Measurements from ENCODE around the gene ZNF532. TPM values are rescaled to one million over a fixed set of nuclear protein-coding genes. Genes with fewer than 3 reads are reported as not detected.

Gene ZNF532
- total and polyA plus RNA-seq, 2 donors (not counting 3 experiments of a cell fraction or from before 2014, with no cell fraction given): 42.3 to 70.1 TPM

DNA sequence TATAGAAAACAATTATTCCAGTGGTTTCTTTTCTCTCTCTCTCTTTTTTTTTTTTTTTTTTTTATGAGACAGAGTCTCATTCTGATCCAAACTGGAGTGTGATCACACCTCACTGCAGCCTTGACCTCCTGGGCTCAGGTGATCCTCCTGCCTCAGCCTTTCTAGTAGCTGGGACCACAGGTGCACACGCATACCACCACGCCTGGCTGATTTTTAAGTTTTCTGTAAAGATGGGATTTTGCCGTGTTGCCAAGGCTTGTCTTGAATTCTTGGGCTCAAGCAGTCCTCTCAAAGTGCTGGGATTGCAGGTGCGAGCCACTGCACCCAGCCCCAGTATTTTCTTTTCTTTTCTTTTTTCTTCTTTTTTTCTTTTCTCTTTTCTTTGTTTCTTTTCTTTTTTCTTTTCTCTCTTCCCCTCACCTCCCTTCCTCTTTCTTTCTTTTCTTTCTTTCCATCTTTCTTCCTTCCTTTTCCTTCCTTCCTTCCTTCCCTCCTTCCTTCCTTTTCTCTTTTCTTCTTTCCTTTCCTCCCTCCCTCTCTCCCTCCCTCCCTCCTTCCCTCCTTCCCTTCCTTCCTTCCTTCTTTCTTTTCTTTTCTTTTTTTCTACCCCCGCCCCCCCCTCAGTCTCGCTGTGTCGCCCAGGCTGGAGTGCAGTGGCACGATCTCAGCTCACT, 76.9 kb downstream of the ZNF532 start:
- no peak overlapping the region for H3K4me3 ChIP-seq (replicated peaks in 1 of 3; ENCODE audit: insufficient read depth in 1 of 3, low read depth in 1 of 3, low read length in 3 of 3)
- peaks cover 5 to 9% of the 10 kb centered on the region in 2 experiments for H3K36me3 ChIP-seq (ENCODE audit: control insufficient read depth in 2 of 2, extremely low read depth in 1 of 2, insufficient read depth in 2 of 2, low read length in 2 of 2)
- FAIRE-seq: no peak
- no peaks in the 10 kb centered on the region for H3K9me3 ChIP-seq (replicated peaks; ENCODE audit: control insufficient read depth, insufficient read depth, low read length)
- BruUV-seq (replicated peaks): no TSS peak
- DNase-seq (ENCODE audit: low read depth, low spot score): no peak
- no peak overlapping the region for H3K9ac ChIP-seq (replicated peaks; ENCODE audit: extremely low read depth, insufficient read depth, low read length)
- no peak overlapping the region for H3K4me2 ChIP-seq (ENCODE audit: insufficient read depth, low read length)
- POLR2A ChIA-PET: interaction anchor here (0.7 kb wide), 1 partner anchor 16 kb away, joined by 6 read pairs; no protein-coding TSS in a partner anchor
- H3K27me3 ChIP-seq (ENCODE audit: control insufficient read depth in 2 of 2, insufficient read depth in 2 of 2, low read length in 2 of 2): no peaks in the 10 kb centered on the region
- intact Hi-C loops (cut with micrococcal nuclease) (no loop called here), dilution Hi-C loops (cut with MboI; ENCODE audit: extremely low pct_ligation_motif_present, low sequenced_read_pairs) (no loop called here)
- TF ChIP-seq, protein P1, sequence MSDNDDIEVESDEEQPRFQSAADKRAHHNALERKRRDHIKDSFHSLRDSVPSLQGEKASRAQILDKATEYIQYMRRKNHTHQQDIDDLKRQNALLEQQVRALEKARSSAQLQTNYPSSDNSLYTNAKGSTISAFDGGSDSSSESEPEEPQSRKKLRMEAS (IDR thresholded peaks at IDR 0.05; ENCODE audit: insufficient read depth, insufficient read length): no peak
- TF ChIP-seq FOS (IDR thresholded peaks at IDR 0.05; ENCODE audit: borderline replicate concordance, insufficient read depth, low read length): no peak
- TF ChIP-seq POLR2A (IDR thresholded peaks at IDR 0.05; ENCODE audit: low read depth, low read length): no peak
- no peak for TF ChIP-seq GATA2 (IDR thresholded peaks at IDR 0.05; ENCODE audit: insufficient read depth, insufficient read length, low read depth, low read length)
- no peak for TF ChIP-seq MYC (IDR thresholded peaks at IDR 0.05; ENCODE audit: low read depth, low read length)
- TF ChIP-seq, protein P2, sequence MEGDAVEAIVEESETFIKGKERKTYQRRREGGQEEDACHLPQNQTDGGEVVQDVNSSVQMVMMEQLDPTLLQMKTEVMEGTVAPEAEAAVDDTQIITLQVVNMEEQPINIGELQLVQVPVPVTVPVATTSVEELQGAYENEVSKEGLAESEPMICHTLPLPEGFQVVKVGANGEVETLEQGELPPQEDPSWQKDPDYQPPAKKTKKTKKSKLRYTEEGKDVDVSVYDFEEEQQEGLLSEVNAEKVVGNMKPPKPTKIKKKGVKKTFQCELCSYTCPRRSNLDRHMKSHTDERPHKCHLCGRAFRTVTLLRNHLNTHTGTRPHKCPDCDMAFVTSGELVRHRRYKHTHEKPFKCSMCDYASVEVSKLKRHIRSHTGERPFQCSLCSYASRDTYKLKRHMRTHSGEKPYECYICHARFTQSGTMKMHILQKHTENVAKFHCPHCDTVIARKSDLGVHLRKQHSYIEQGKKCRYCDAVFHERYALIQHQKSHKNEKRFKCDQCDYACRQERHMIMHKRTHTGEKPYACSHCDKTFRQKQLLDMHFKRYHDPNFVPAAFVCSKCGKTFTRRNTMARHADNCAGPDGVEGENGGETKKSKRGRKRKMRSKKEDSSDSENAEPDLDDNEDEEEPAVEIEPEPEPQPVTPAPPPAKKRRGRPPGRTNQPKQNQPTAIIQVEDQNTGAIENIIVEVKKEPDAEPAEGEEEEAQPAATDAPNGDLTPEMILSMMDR (IDR thresholded peaks at IDR 0.05; ENCODE audit: extremely low read depth in 1 of 2, insufficient read depth in 1 of 2, low read depth in 1 of 2, low read length in 2 of 2): no peak
- TF ChIP-seq POLR2AphosphoS5 (IDR thresholded peaks at IDR 0.05; ENCODE audit: insufficient read depth, low read depth, low read length): no peak
- no peak for TF ChIP-seq JUN (IDR thresholded peaks at IDR 0.05; ENCODE audit: borderline replicate concordance, insufficient read depth, insufficient read length, low read depth)
- no peak for TF ChIP-seq EZH2 (IDR thresholded peaks at IDR 0.05; ENCODE audit: borderline replicate concordance, low read depth, low read length, severe bottlenecking)
- H3K27ac ChIP-seq (ENCODE audit: insufficient read depth, low read depth, low read length): no peak overlapping the region
- no peaks in the 10 kb centered on the region for H4K20me1 ChIP-seq (replicated peaks; ENCODE audit: control insufficient read depth, extremely low read depth, insufficient read depth, low read length)
- H3K4me1 ChIP-seq (ENCODE audit: control insufficient read depth, extremely low read depth, insufficient read depth, low read length): peaks cover 15% of the 10 kb centered on the region
- no peaks in the 10 kb centered on the region for H3K79me2 ChIP-seq (ENCODE audit: control insufficient read depth, insufficient read depth, low read length)
- H3K9me1 ChIP-seq (replicated peaks; ENCODE audit: control insufficient read depth, extremely low read depth, insufficient read depth, low read length): no peaks in the 10 kb centered on the region
- CTCF ChIA-PET: no interaction called here
- no peak overlapping the region for H2AFZ ChIP-seq (ENCODE audit: low read depth, low read length)
